NT2/D1 (cell line): Measurements from ENCODE around the gene SGK1.
"Not testable (repeated sequence)": the region's sequence is repeated elsewhere in the genome, so short reads cannot be mapped to it uniquely, and the experiment has no call there.

Experiments used
- SUZ12 ChIP-seq: IDR thresholded peaks from 2 replicates; pipeline ENCODE4 v1.6.1; 2011; ENCODE audit not compliant: insufficient read length, insufficient read depth; ENCODE audit errors: extremely low read depth
- ZNF274 ChIP-seq: IDR thresholded peaks from 2 replicates; pipeline ENCODE4 v1.6.1; 2011; ENCODE audit warnings: mild to moderate bottlenecking, low read depth, low read length

DNA sequence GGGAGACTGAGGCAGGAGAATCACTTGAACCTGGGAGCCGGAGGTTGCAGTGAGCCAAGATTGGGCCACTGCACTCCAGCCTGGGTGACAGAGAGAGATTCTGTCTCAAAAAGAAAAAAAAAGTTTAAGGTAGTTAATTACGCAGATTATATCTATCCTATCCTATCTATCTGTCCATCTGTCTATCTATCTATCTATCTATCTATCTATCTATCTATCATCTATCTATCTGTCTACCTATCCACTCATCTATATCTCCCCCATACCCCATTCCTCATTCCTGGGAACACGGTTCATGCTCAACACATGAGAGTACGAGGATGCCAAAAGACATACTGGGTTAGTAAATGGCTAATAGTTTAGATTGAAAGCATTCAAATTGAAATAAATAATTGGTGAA, 8.3 kb upstream of the SGK1 start:
- TF ChIP-seq ZNF274, SUZ12: not testable (repeated sequence)
